ENCODE results near the gene PLPP3. TPM values are rescaled to one million over a fixed set of nuclear protein-coding genes. Genes with fewer than 3 reads are reported as not detected.
A peak's percentile ranks its signal among the peaks of the same experiment; 100 is the strongest.

The PLPP3 gene
- total and polyA plus RNA-seq, 2 of the 8 experiments (the other 6 are each of a cell fraction or from before 2014, with no cell fraction given) = 33.2 to 42.0 TPM

GRCh38 chr1:56461158-56462127 is 117.9 kb downstream of the PLPP3 start:
- ChIA-PET CTCF (ENCODE audit: partially characterized antibody) (interaction anchor here (0.7 to 4.3 kb wide), 16 partner anchors 9 to 459 kb away, joined by 3 to 19 read pairs (median 3); no protein-coding TSS in a partner anchor), POLR2A (ENCODE audit: partially characterized antibody) (interaction anchor here (2.2 kb wide), 1 partner anchor 8 kb away, joined by 6 read pairs; no protein-coding TSS in a partner anchor)
- no peak overlapping the region for H2BK20ac ChIP-seq (ENCODE audit: low read length)
- DNase-seq (ENCODE audit: low read depth in 1 of 2, low spot score in 2 of 2) (no peak), FAIRE-seq (peak; percentile 32)
- no peak overlapping the region for H3K56ac ChIP-seq (replicated peaks; ENCODE audit: insufficient read length, low read depth, low read length)
- H3K23ac ChIP-seq (ENCODE audit: insufficient read length) = no peak overlapping the region
- H2BK5ac ChIP-seq (ENCODE audit: low read depth, low read length) = no peak overlapping the region
- no peaks in the 10 kb centered on the region for H3K79me1 ChIP-seq (ENCODE audit: low read depth, low read length)
- H4K20me1 ChIP-seq (replicated peaks in 1 of 2; ENCODE audit: control insufficient read depth in 1 of 2, insufficient read depth in 2 of 2, low read length in 2 of 2) = no peaks in the 10 kb centered on the region
- H2AK5ac ChIP-seq (ENCODE audit: low read depth, low read length) = no peak overlapping the region
- H3K18ac ChIP-seq (ENCODE audit: extremely low read depth, low read length) = no peak overlapping the region
- H3K27me3 ChIP-seq (replicated peaks in 1 of 4; ENCODE audit: control insufficient read depth in 3 of 4, extremely low read depth in 1 of 4, insufficient read depth in 3 of 4, low read length in 3 of 4) = no peaks in the 10 kb centered on the region
- H3K79me2 ChIP-seq (ENCODE audit: control insufficient read depth in 1 of 2, insufficient read depth in 2 of 2, low read length in 2 of 2) = no peaks in the 10 kb centered on the region
- H3K4me2 ChIP-seq (ENCODE audit: insufficient read depth in 1 of 2, low read depth in 2 of 2, low read length in 2 of 2) = no peak overlapping the region
- no peak overlapping the region for H3K4ac ChIP-seq (replicated peaks; ENCODE audit: insufficient read length, low read depth, low read length)
- no peak overlapping the region for H2BK12ac ChIP-seq (ENCODE audit: low read depth, low read length)
- H3K9me3 ChIP-seq (ENCODE audit: insufficient read depth in 2 of 2, low read depth in 1 of 2, low read length in 1 of 2) = no peaks in the 10 kb centered on the region
- H3K14ac ChIP-seq (ENCODE audit: insufficient read length) = no peak overlapping the region
- no peak overlapping the region for H4K5ac ChIP-seq (ENCODE audit: insufficient read length, low read depth, low read length)
- H4K8ac ChIP-seq (ENCODE audit: extremely low read depth, insufficient read depth, low read length) = no peak overlapping the region
- WGBS, 2 experiments (ENCODE audit: extremely low coverage in 1 of 2, insufficient coverage in 1 of 2, insufficient read length in 1 of 2, insufficient replicate concordance in 2 of 2, low coverage in 1 of 2, low lambda C conversion rate in 2 of 2, missing lambda C conversion rate in 1 of 2) = 90% methylated on average over 12 of the region's 12 CpGs; no CpG with 5 or more reads in 1 of the 2 experiments
- TF ChIP-seq, protein P1, sequence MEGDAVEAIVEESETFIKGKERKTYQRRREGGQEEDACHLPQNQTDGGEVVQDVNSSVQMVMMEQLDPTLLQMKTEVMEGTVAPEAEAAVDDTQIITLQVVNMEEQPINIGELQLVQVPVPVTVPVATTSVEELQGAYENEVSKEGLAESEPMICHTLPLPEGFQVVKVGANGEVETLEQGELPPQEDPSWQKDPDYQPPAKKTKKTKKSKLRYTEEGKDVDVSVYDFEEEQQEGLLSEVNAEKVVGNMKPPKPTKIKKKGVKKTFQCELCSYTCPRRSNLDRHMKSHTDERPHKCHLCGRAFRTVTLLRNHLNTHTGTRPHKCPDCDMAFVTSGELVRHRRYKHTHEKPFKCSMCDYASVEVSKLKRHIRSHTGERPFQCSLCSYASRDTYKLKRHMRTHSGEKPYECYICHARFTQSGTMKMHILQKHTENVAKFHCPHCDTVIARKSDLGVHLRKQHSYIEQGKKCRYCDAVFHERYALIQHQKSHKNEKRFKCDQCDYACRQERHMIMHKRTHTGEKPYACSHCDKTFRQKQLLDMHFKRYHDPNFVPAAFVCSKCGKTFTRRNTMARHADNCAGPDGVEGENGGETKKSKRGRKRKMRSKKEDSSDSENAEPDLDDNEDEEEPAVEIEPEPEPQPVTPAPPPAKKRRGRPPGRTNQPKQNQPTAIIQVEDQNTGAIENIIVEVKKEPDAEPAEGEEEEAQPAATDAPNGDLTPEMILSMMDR (IDR thresholded peaks at IDR 0.05; ENCODE audit: control extremely low read depth in 1 of 3, insufficient read depth in 1 of 3, low read depth in 1 of 3, low read length in 3 of 3) = peak in 2 of 3 experiments; percentile 9 to 18; a peak in 2 of 4 replicates
- TF ChIP-seq MAFK (IDR thresholded peaks at IDR 0.05; ENCODE audit: low read depth, low read length) (no peak), CEBPB (IDR thresholded peaks at IDR 0.05; ENCODE audit: low read depth, low read length) (peak; percentile 39; the same call in 1 of the 2 replicates), SIX5 (IDR thresholded peaks at IDR 0.05; ENCODE audit: low read depth, low read length) (no peak), RAD21 (IDR thresholded peaks at IDR 0.05 in 1 of 2, conservative IDR thresholded peaks at IDR 0.05 in 1 of 2; ENCODE audit: low read depth in 2 of 2, low read length in 2 of 2) (peak; percentile 18 to 54; a peak in 3 of 4 replicates)
- TF ChIP-seq, protein P2, sequence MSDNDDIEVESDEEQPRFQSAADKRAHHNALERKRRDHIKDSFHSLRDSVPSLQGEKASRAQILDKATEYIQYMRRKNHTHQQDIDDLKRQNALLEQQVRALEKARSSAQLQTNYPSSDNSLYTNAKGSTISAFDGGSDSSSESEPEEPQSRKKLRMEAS (IDR thresholded peaks at IDR 0.05) = peak; percentile 35; the same call in 1 of the 2 replicates
- no peak overlapping the region for H4K91ac ChIP-seq (replicated peaks; ENCODE audit: insufficient read length, low read length)
- no peaks in the 10 kb centered on the region for H3K36me3 ChIP-seq (ENCODE audit: control insufficient read depth in 2 of 4, insufficient read depth in 4 of 4, low read length in 3 of 4)
- H3K4me3 ChIP-seq (ENCODE audit: extremely low read depth in 1 of 4, insufficient read depth in 2 of 4, low read depth in 3 of 4, low read length in 4 of 4) = no peak overlapping the region
- H3K23me2 ChIP-seq (ENCODE audit: low read depth, low read length) = no peaks in the 10 kb centered on the region
- no peak overlapping the region for H3K27ac ChIP-seq (ENCODE audit: low read depth, low read length)
- H2AFZ ChIP-seq (ENCODE audit: low read length) = no peak overlapping the region
- H2BK15ac ChIP-seq (ENCODE audit: low read length) = no peak overlapping the region
- no peak overlapping the region for H3K9ac ChIP-seq (replicated peaks in 1 of 4; ENCODE audit: extremely low read depth in 1 of 4, low read depth in 3 of 4, low read length in 3 of 4)
- H3K4me1 ChIP-seq (replicated peaks in 1 of 4; ENCODE audit: control insufficient read depth in 3 of 4, insufficient read depth in 4 of 4, low read length in 3 of 4) = no peaks in the 10 kb centered on the region; a peak in 1 of 7 replicates
- H2BK120ac ChIP-seq (replicated peaks; ENCODE audit: low read depth, low read length) = no peak overlapping the region

Measured in H1 (cell line).